ENCODE data around the gene GLOD4. TPM values are rescaled to one million over a fixed set of nuclear protein-coding genes. Genes with fewer than 3 reads are reported as not detected.
"Not testable (repeated sequence)": the region's sequence is repeated elsewhere in the genome, so short reads cannot be mapped to it uniquely, and the experiment has no call there.

Gene GLOD4
- total RNA-seq, 4 donors from 2014 or later: 52.0 to 94.8 (median 72.0) TPM

DNA sequence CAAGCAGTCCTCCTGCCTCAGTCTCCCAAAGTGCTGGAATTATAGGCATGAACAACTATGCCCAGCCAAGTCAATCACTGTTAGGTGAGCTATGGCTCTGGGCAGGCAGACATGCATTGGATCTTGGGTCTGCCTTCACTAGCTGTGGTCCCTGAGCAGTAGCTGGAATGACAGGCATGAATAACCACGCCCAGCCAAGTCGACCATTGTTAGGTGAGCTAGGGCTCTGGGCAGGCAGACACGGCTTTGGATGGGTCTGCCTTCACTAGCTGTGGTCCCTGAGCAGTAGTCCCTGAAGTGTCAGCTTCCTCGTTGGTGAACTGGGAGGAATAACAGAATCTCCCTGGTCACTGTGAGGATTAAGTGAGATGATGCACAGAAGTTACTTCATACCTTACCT is 6.5 kb upstream of the GLOD4 start:
- Histone ChIP-seq H3K4me1 (peaks cover 0 to 11% (median under 1%) of the 10 kb centered on the region in 4 donors), H3K27ac (no peak overlapping the region), H3K27me3 (no peaks in the 10 kb centered on the region), H3K36me3 (peaks cover 0 to 42% (median 0%) of the 10 kb centered on the region in 3 donors), H3K9me3 (no peaks in the 10 kb centered on the region), H3K4me3 (no peak overlapping the region)
- no peak for DNase-seq
- TF ChIP-seq POLR2A (IDR thresholded peaks at IDR 0.05): no peak
- TF ChIP-seq, protein P1, sequence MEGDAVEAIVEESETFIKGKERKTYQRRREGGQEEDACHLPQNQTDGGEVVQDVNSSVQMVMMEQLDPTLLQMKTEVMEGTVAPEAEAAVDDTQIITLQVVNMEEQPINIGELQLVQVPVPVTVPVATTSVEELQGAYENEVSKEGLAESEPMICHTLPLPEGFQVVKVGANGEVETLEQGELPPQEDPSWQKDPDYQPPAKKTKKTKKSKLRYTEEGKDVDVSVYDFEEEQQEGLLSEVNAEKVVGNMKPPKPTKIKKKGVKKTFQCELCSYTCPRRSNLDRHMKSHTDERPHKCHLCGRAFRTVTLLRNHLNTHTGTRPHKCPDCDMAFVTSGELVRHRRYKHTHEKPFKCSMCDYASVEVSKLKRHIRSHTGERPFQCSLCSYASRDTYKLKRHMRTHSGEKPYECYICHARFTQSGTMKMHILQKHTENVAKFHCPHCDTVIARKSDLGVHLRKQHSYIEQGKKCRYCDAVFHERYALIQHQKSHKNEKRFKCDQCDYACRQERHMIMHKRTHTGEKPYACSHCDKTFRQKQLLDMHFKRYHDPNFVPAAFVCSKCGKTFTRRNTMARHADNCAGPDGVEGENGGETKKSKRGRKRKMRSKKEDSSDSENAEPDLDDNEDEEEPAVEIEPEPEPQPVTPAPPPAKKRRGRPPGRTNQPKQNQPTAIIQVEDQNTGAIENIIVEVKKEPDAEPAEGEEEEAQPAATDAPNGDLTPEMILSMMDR (IDR thresholded peaks at IDR 0.05): no peak

DNA sequence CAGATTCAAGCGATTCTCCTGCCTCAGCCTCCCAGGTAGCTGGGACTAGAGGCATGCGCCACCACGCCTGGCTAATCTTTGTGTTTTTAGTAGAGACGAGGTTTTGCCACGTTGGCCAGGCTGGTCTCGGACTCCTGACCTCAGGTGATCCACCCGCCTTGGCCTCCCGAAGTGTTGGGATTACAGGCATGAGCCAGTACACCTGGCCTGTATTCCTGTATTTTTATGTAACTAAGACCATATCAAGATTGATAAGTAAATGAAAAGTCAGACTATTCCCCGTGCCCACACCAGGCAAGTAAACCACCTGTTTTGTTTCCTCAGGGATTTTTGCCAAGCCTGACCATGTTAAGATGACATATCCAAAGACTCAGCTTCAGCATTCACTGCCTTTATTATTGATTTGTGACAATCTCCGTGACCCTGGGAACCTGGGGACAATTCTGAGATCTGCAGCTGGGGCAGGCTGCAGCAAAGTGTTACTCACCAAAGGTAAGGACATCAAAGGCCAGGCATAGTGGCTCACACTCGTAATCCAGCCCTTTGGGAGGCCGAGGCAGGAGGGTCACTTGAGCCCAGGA is 5.7 kb upstream of the GLOD4 start:
- Histone ChIP-seq H3K4me1 (peaks cover 0 to 19% (median 3%) of the 10 kb centered on the region in 4 donors), H3K9me3 (no peaks in the 10 kb centered on the region), H3K27ac (no peak overlapping the region), H3K36me3 (peaks cover 0 to 42% (median 0%) of the 10 kb centered on the region in 3 donors), H3K4me3 (no peak overlapping the region), H3K27me3 (no peaks in the 10 kb centered on the region)
- no peak for DNase-seq
- no peak for TF ChIP-seq POLR2A (IDR thresholded peaks at IDR 0.05)
- TF ChIP-seq, protein P1 (IDR thresholded peaks at IDR 0.05): no peak

DNA sequence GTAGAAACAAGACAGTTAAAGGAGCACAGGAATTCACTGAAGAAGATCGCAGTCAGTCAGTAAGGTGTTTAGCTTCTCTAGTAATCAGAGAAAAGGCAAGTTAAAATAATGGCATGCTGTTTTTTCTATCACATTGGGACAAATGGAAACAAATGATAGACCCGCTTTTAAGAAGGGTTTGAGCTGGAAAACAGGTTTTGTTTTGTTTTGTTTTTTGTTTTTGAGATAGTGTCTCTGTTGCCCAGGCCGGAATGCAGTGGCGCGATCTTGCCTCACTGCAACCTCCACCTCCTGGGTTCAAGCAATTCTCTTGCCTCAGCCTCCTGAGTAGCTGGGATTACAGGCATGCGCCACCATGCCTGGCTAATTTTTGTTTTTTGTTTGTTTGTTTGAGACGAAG is 3.8 kb upstream of the GLOD4 start:
- not testable (repeated sequence) for H3K27me3 ChIP-seq, H3K27ac ChIP-seq, H3K4me3 ChIP-seq, DNase-seq, H3K9me3 ChIP-seq
- Histone ChIP-seq H3K4me1 (peaks cover 0 to 25% (median 8%) of the 10 kb centered on the region in 4 donors), H3K36me3 (peaks cover 0 to 29% (median 0%) of the 10 kb centered on the region in 3 donors)

DNA sequence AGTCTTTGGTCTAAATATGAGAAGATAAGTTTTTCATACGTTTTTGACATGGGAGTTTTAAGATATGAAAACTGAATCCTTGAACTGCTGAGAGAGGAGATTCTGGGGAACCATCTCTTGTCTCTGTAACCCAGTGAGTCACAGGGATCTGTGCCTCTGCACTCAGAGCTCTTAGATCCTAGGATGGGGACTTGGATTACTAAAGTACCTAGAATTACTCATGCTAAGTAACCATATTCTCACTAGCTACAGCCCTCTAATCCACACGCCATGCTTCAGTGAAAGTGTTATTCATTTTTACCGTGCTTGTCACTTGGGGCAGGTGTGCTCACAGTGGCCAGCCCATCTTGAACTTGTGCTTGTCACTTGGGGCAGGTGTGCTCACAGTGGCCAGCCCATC is 2.1 kb upstream of the GLOD4 start:
- Histone ChIP-seq H3K27me3 (no peaks in the 10 kb centered on the region), H3K9me3 (no peaks in the 10 kb centered on the region), H3K4me1 (peaks cover 0 to 25% (median 8%) of the 10 kb centered on the region in 4 donors), H3K27ac (no peak overlapping the region), H3K4me3 (no peak overlapping the region), H3K36me3 (peaks cover 0 to 17% (median 0%) of the 10 kb centered on the region in 3 donors)
- TF ChIP-seq, protein P1 (IDR thresholded peaks at IDR 0.05): no peak
- no peak for TF ChIP-seq POLR2A (IDR thresholded peaks at IDR 0.05)
- DNase-seq: no peak

DNA sequence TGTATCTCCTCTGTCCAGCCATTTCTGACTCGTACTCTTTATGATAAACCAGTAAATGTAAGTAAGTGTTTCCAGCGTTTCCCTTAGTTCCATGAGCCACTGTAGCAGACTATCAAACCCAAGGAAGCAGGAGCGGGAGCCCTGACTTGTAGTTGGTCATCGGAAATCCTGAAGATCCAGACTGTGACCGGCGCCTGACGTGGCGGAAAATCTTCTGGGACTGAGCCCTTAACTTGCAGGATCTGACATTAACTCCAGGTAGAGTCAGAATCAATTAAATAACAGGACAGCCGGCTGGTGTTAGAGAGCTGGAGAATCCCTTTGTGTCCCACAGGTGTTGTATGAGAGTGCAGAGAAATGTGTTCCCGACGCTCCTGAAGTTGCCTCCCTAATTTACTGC is 4.0 kb downstream of the GLOD4 start:
- no peak for TF ChIP-seq POLR2A (IDR thresholded peaks at IDR 0.05)
- TF ChIP-seq, protein P1 (IDR thresholded peaks at IDR 0.05): no peak
- Histone ChIP-seq H3K27ac (no peak overlapping the region), H3K27me3 (no peaks in the 10 kb centered on the region), H3K36me3 (peaks cover 0 to 58% (median 0%) of the 10 kb centered on the region in 3 donors), H3K9me3 (no peaks in the 10 kb centered on the region), H3K4me1 (peaks cover 0 to 10% (median 6%) of the 10 kb centered on the region in 4 donors), H3K4me3 (no peak overlapping the region)
- no peak for DNase-seq

DNA sequence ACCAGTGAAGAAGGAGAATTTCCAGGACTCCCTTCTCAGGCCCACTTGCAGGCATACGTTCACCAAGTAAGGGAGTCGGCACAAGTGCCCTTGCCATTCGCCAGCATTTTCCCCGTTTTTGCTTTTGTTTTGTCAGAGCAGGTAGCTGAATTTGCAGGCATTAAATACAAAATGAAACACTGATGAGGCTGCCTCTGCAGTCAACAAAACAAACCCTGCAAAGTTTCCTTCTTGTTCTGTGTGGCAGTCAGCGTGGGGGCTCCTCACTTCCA is 7.8 kb downstream of the GLOD4 start:
- no peak for TF ChIP-seq POLR2A (IDR thresholded peaks at IDR 0.05)
- TF ChIP-seq, protein P1 (IDR thresholded peaks at IDR 0.05): no peak
- peaks cover 0 to 92% (median 0%) of the 10 kb centered on the region in 3 donors for H3K36me3 ChIP-seq
- H3K4me3 ChIP-seq: no peak overlapping the region
- H3K9me3 ChIP-seq: no peaks in the 10 kb centered on the region
- no peaks in the 10 kb centered on the region for H3K4me1 ChIP-seq
- no peak for DNase-seq
- H3K27ac ChIP-seq: no peak overlapping the region
- H3K27me3 ChIP-seq: no peaks in the 10 kb centered on the region
